Anterior cingulate cortex (tissue), 58 donors: Measurements from ENCODE around the gene MYLK.

Source experiments
- DNase-seq, 58 donors: peaks; one replicate each; lab custom pipeline; 2025; lab: John Stamatoyannopoulos, UW

MYLK gene

DNA sequence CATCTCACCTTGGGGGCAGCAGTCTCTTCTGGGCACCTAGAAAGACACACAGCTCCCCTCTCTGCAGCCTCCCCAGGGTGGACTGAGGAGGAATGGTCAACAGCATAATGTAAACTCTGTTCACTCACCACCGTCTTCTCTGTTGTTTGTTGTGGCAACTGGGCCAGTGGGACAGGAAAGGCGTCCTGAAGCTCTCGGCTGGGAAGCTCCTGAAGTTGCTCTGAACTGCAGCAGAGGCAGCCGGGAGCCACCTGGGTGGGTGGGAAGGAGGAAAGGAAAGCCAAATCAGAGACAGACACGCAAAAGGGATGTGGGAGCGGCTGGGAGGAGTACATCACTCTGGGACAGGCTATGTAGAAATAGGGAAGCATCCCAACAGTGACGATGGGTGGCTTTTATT lies 52.7 kb downstream of the MYLK start:
- no peak for DNase-seq

DNA sequence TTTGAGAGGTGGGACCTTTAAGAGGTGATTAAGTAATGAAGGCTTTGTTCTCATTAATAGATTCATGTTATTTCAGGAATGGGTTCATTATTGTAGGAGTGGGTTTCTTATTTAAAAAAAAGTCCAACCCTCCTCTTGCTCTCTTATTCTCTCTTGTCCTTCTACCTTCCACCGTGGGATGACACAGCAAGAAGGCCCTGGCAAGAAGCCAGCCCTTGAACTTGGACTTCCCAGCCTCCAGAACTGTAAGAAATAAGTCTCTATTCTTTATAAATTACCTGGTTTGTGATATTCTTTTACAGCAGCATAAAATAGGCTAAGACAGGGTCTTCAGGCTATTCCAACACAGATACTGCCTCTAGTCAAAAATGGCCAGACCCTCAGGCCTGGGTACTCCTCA lies 62.2 kb downstream of the MYLK start:
- DNase-seq: no peak

GRCh38 chr3:123819949-123820348 lies 64.2 kb downstream of the MYLK start:
- no peak for DNase-seq

DNA sequence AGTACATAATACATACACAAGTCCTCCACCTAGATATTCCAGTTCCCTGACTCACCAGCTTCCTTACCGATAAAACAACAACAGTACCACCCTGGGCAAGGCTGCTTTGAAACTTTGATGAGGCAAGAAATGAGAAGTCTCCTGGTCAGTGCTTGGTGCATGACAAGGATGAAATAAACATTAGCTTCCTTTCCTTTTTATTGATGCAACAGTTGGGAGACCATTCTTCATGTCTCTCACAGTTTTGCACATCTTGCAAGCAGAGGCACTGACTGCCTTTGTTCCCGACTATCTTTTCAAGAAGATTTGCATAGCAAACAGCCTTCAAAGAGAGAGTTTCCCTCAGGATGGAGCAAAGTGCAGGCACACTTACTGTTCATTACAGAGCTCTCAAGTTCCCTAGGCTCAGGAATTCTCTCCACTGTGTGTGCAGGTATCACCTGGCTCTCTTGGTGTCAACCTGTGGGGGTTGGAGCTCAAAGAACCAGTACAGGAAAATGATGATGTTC lies 65.2 kb downstream of the MYLK start:
- no peak for DNase-seq

GRCh38 chr3:123818324-123818920 lies 65.7 kb downstream of the MYLK start:
- DNase-seq: no peak

DNA sequence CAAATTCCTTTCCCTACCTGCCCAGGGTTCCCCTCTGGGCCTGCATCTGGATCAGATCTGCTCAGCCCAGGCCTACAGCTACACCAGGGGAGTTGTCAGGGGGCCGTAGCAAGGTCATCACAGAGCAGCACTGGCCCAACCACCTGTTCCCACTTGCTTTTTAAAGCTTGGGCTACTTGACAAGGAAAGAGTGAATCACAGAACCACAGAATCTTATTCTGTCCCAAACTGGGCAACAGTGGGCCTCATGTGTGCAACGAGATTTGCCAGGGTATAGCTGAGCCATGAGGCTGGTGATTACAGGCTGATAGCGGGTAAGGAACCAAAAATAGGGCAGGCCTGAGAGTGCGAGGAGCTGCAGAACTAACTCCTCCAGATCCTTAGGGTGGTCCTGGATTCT lies 66.7 kb downstream of the MYLK start:
- no peak for DNase-seq

DNA sequence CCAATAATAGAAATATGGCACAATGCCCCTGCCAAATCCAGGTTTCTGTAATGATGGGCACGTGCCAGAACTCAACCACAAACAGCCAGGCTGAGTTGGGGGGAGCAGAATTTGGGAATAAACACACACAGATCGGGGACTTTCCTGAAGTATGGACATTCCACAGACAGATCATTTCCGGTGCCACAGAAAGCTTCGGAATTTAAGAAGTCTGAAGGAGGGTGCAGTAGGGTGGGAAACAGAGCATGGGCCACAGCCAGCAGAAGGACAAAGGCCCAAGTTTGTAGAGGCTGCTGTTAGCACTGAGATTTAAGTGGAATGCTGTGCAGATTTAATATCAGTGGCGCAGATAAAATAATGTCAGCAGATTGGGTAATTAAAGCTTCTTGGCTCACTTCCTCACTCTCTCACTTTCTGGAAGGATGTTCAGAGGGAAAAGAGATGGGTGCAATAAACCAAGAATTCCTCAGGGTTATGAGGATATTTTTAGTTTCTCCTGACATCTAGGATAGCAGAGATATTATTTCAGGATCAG lies 67.4 kb downstream of the MYLK start:
- DNase-seq: no peak

GRCh38 chr3:123815981-123816380 lies 68.2 kb downstream of the MYLK start:
- no peak for DNase-seq

DNA sequence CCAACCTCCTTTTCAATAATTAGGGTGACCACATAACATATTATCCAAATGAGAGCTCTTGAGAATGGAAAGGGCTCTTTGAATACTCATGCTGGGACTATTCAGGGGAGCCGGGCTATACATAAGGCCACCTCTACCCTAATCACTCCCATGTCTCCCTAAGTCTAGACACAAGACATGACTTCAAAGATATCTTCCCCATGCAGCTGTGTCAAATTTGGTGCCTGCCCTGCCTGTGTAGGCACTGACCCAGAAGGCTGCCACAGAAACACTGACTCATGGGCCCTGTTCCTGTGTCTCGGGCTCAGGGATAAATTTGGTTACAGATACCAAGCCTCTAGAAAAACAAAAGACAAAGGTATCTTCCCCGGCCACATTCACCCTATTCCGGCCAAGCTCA lies 70.3 kb downstream of the MYLK start:
- DNase-seq: no peak

DNA sequence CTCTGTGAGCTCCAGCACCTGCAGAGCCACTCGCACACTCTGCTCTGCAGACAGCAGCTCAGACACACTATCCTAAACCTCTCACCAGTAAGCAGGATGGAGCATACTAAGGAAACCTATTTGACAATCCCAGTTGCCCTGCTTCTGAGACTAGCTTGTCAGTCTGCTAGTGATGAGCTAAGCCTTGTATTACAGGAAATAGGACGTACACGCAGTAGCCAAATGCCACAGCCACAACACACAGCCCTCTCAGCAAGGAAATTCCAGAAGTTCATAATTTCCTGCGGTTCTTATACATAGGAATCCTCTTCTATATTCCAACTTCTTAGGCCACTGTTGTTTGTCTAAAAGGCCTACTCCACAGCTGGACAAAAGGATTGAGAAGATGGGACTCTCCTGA lies 74.5 kb downstream of the MYLK start:
- no peak for DNase-seq

GRCh38 chr3:123808812-123809211 lies 75.3 kb downstream of the MYLK start:
- DNase-seq: no peak

DNA sequence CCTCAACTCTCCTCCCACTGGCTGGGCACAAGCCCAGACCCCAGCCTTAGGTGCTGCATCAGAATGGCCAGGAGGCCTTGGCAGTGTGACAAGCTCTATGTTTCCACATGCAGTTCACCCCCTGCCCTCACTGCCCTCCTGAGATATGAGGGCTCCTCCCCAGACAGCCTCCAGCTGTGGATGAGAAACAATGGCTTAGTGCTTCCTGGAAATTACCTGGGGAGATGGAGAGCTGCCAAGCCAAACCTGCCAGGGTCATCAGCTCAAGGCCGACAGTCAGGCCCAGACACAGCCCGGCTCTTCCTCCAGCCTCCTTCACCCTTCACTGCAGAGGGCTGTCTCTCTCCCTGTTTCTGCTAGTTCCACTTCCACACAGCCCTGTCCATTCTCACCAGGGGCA lies 76.3 kb downstream of the MYLK start:
- no peak for DNase-seq

DNA sequence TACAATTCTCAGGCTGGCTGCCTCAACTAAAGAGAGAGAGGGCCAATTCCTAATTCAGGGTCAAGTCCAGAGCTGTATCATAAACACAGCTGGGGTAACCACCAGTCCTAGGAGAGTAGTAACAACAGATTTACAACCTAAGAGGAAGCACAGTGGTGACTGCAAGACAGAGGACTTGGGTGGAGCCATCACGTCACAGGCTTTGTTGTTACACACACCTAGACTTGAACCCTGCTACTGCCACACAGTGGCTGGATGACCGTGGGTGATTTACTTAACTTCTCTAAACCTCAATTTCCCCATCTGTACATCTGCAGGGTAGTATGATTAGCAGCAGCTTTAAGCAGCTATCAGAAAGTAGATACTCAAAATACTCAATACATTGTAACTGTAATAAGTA lies 78.6 kb downstream of the MYLK start:
- DNase-seq: no peak

- DNase-seq: no peak
Observed at GRCh38 chr3:123805101-123805500, 79.0 kb downstream of the MYLK start.

GRCh38 chr3:123804676-123805075 lies 79.5 kb downstream of the MYLK start:
- DNase-seq: no peak

DNA sequence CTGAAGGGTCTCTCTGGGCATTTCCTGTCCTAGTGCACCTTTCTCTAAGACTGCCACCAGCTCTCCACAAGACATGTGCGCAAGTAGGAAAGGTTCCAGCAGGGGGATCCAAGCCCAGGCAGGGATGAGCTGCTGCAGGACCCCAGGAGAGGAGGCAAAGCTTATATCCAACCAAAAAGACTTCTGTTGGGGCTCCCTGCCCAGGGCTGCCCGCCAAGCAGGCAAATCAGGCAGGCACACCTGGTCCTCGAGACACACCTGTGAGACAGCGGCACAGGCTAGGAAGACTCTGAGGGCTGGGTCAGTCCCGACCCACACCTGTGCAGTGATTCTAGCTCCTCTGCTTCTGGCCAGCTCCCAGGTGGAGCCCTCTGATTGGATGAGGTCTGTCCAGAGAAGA lies 80.6 kb downstream of the MYLK start:
- DNase-seq: no peak

- DNase-seq: no peak
Observed at GRCh38 chr3:123802007-123802625, 82.0 kb downstream of the MYLK start.

DNA sequence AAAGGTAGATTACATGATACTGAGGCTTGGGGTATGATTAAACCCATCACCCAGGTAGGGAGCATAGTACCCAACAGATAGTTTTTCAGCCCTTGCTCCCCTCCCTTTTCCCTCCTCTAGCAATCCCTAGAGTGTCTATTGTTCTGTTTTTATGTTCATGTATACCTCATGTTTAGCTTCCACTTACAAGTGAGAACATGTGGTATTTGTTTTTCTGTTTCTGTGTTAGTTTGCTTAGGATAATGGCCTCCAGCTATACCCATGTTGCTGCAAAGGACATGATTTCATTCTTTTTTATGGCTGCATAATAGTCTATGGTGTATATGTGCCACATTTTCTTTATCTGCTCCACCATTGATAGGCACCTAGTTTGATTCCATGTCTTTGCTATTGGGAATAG lies 82.7 kb downstream of the MYLK start:
- no peak for DNase-seq

GRCh38 chr3:123800362-123800682 lies 83.8 kb downstream of the MYLK start:
- no peak for DNase-seq

DNA sequence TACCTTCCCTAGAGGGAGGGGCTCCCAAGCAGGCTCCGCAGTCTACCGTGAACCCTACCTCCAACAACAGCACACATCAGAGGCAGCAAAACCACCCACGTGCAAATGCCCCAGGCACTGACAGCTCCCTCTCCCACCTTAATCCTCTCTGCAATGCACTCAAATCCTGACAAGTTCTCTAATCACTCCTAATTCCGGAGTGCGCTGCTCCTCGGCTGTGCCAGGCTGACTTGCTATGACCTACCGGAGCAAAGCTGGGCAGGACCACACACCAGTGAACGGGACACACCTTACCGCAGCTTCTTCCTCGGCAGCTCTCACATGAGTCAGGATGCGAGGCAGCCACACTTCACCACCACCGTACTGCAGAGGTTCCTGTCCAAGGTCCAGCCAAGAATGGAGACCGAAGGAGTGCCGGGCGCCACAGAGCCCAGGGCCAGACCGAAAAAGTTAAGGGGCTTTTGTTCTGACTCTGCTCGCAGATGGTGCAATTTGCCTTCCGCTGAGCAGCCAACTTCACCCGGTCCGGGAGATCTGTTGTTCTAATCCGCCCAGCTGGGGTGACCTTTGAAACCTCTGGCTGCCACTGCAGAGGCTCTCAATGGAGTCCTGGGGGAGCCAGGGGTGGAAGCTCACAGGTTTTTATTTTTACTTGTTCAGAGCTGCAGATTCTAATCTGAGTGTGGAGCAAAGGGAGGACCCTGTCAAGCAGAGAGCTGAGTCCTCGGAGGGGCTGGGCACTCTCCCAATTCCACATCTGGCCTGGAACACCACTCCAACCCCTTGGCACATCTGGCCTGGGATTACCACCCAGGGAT lies 84.4 kb downstream of the MYLK start:
- peak in 2 of 58 donors; percentile 6 to 10 for DNase-seq

GRCh38 chr3:123798550-123798949 lies 85.6 kb downstream of the MYLK start:
- DNase-seq: no peak
